Measurements from ENCODE around the gene LIMS2.

The LIMS2 gene

DNA sequence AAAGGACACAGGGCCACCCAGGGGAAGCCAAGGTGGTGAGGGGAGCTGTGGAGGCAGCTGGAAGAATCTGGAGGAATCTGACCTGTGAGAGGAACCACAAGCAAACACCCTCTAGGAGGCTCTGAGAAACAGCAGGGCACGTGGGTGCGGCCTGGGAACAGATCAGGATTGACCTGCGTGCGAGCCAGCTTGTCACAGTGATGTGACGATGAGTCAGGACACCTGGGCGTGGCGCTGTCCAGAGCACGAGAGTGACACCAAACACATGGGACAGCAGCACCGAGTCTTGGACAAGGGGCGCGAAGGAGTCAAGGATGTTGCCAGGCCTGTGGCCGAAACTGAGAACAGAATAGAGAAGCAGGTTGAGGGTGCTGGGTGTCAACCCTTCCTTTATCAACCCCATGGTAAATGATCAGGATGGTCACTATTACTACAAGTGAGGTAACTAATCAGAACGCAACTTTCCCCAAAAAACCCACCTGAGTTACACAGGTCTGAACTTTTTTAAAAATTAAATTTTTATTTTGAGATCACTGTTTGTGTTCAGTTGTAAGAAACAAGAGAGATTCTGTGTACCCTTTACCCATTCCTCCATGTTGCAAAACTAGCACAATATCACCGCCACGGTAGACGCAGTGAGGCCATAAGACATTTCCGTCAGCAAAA is 25.3 kb upstream of the LIMS2 start:
- DNase-seq (ENCODE audit: low read depth) = no peak
- TF ChIP-seq, protein P1, sequence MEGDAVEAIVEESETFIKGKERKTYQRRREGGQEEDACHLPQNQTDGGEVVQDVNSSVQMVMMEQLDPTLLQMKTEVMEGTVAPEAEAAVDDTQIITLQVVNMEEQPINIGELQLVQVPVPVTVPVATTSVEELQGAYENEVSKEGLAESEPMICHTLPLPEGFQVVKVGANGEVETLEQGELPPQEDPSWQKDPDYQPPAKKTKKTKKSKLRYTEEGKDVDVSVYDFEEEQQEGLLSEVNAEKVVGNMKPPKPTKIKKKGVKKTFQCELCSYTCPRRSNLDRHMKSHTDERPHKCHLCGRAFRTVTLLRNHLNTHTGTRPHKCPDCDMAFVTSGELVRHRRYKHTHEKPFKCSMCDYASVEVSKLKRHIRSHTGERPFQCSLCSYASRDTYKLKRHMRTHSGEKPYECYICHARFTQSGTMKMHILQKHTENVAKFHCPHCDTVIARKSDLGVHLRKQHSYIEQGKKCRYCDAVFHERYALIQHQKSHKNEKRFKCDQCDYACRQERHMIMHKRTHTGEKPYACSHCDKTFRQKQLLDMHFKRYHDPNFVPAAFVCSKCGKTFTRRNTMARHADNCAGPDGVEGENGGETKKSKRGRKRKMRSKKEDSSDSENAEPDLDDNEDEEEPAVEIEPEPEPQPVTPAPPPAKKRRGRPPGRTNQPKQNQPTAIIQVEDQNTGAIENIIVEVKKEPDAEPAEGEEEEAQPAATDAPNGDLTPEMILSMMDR (conservative IDR thresholded peaks at IDR 0.05; ENCODE audit: control insufficient read depth, insufficient read depth, low read depth, low read length) = no peak
- peak overlapping the region; percentile 76 for H3K4me3 ChIP-seq (ENCODE audit: control insufficient read depth, low read depth, low read length)

DNA sequence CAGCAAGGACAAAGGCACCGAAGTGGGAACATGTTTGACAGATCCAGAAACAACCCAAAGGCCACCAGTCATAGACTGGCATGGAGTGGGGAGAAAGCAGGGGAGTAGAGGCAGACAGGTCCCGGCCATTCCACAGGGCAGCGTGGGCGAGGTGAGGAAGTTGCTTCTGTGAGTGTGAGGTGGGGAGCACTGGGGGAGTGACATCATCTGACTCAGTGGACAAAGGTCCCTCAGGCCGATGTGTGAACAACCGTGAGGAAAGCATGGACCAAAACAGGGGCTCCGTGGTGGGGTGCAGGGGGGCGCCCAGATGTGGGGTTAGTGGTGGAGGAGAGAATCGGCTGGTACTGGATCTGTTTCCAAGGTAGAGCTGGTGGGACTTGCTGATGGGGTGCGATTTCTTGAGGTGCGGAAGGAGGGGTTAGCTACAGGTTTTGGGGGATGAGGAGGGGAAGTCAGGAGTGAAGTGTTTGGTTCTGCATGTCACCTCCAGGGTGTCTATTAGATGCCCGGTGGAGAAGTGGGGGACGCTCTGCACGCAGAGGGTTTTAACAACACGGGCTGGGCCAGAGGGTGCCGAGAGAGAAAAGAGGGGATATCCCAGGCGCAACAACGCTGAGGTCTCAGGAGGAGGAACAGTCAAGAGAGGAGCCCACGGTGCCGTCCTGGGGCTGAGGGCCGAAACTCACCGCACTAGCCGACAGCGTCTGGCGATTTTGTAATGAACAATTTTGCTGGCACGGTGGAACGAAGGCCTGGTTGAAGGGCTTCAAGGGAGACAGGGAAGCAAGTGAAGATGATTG is 23.4 kb upstream of the LIMS2 start:
- no peak overlapping the region for H3K4me3 ChIP-seq (ENCODE audit: control insufficient read depth, low read depth, low read length)
- TF ChIP-seq, protein P1 (conservative IDR thresholded peaks at IDR 0.05; ENCODE audit: control insufficient read depth, insufficient read depth, low read depth, low read length) = no peak
- DNase-seq (ENCODE audit: low read depth) = no peak

DNA sequence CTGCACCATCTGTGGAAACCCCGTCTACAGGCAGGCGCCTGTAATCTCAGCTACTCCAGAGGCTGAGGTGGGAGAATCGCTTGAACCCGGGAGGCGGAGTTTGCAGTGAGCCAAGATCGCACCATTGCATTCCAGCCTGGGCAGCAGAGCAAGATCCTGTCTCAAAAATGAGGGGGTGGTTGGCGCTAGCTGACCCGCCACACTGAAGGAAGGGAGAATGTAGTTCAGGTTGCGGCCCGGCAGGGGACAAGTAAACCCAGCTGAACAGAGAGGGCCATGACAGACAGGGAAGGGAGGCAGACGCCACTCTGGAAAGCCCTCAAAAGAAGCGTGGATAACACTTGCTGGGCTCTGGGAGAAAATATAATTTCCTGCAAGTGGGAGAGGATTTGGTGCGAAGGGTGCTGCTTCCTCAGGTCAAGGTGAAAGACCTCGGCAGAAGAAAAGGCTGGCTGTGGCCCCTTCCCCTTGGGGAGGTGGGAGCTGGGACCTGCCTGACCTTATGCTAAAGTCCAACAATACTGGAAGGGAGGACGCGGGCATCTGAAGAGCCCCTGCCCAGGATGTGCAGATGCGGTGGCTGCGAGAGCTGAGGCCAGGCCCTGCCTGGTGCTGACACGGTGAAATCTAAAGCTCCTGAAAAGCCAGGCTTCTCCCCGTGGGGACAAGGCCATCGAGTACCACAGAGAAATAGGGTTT is 22.3 kb upstream of the LIMS2 start:
- no peak overlapping the region for H3K4me3 ChIP-seq (ENCODE audit: control insufficient read depth, low read depth, low read length)
- TF ChIP-seq, protein P1 (conservative IDR thresholded peaks at IDR 0.05; ENCODE audit: control insufficient read depth, insufficient read depth, low read depth, low read length) = no peak
- DNase-seq (ENCODE audit: low read depth) = no peak

DNA sequence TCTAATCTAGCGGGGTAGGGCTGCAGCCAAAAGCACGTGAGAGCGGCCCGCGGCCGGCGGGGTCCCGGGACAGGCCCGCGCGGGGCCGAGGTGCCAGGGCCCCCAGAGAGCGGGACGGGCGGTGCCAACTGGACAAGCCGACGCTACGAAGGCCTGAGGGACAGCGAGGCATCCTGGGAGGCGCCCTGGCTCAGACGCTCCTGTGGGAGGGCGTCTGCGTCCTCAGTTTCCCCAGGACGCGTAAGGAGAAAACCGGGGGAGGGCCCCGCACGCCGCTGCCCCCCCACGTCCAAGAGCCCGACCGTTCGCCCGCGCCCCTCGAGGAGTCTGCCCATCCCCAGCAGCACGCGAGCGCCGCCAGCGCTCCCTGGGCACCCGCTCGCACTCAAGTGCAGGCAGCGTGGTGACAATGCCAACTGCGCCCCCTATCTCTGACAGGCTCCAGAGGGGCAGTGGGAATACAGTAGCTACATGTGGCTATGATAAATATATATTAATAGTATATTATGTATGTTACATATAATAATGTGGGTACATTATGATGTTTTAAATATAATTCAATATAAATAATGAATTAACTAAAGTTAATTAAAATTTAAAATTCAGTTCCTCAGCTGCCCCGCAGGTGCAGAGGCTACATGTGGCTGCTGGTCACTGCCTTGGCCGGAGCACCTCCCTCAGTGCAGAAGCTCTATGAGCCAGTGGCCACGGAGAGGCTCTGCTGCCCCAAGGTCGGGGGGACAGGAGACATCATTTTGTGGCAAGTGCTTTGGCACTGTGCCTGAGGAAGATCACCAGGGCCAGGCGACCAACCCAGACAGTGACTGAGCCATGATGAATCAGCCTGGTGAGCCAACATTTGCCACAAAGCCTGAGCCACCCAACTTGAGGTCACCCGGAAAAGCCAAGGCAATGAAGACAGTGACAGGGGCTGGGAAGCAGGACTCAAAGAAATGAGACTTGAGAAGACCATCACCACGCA is 20.5 kb upstream of the LIMS2 start:
- peak; percentile 38 for DNase-seq (ENCODE audit: low read depth)
- TF ChIP-seq, protein P1 (conservative IDR thresholded peaks at IDR 0.05; ENCODE audit: control insufficient read depth, insufficient read depth, low read depth, low read length) = peak; percentile 31
- no peak overlapping the region for H3K4me3 ChIP-seq (ENCODE audit: control insufficient read depth, low read depth, low read length)

DNA sequence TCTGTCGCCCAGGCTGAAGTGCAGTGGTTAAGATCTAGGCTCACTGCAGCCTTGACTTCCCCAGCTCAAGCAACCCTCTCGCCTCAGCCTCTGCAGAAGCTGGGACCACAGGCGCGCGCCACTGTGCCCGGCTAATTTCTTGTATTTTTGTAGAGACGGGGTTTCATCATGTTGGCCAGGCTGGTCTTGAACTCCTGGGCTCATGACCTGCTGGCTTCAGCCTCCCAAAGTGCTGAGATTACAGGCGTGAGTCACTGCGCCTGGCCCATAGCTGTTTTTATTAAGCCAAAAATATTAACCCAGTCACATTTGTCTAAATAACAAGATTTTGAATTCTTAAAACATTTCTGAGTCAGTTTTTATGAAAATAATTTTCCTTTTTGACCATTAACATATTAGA is 19.7 kb upstream of the LIMS2 start:
- DNase-seq (ENCODE audit: low read depth) = peak; percentile 43
- H3K4me3 ChIP-seq (ENCODE audit: control insufficient read depth, low read depth, low read length) = no peak overlapping the region
- TF ChIP-seq, protein P1 (conservative IDR thresholded peaks at IDR 0.05; ENCODE audit: control insufficient read depth, insufficient read depth, low read depth, low read length) = no peak

DNA sequence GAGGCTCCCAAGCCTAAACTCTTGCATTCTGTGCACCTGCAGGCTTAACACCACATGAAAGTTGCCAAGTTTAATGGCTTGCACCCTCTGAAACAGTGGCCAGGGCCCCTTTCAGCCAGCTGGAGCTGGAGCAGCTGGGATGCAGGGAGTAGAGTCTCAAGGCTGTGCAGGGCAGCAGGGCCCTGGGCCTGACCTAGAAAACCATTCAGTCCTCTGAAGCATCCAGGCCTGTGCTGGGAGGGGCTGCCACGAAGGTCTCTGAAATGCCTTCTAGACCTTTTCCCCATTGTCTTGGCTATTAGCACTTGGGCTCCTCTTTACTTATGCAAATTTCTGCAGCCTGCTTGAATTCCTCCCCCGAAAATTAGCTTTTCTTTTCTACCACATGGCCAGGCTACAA is 15.4 kb upstream of the LIMS2 start:
- TF ChIP-seq, protein P1 (conservative IDR thresholded peaks at IDR 0.05; ENCODE audit: control insufficient read depth, insufficient read depth, low read depth, low read length) = no peak
- no peak for DNase-seq (ENCODE audit: low read depth)
- no peak overlapping the region for H3K4me3 ChIP-seq (ENCODE audit: control insufficient read depth, low read depth, low read length)
